ENCODE results near the gene MAP3K9. TPM values are rescaled to one million over a fixed set of nuclear protein-coding genes. Genes with fewer than 3 reads are reported as not detected.

The MAP3K9 gene
- total RNA-seq, 2 experiments from 2014 or later, result 4.2 to 6.4 TPM

DNA sequence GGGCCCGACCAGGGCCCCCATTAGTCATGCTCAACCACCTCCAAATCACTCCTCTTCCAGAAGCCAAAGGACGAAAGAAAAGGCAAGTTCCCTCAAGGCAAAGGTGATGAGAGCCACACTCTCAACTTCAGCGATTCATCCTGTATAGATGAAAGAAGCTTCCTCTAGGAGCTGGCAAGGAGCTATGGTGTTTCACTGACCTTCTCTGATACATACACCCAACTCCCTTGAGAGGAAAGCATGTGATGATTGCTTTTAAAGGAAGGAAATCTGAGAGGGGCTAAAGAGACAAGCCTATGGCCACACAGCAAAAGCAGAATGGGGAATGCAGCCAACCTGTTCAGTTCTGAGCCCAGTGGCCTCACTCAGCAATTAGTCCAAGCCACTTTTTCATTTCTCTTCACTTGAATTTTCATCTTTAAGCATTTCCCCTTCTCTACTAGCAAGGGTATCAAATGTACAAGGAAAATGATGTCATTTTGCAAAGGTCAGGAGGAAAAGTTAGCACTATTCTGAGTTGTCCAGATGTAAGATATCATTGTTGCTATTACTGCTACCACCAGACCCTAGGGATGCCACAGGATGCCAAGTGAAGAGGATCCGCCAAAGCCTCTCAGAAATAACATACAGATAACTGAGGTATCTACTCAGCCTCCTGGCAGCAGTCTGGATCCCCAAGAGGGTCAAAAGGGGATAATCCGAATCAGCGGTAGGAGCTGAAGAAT lies 82.5 kb downstream of the MAP3K9 start:
- H3K79me2 ChIP-seq (ENCODE audit: insufficient read depth, low read depth, low read length), result no peaks in the 10 kb centered on the region
- no peak for DNase-seq (ENCODE audit: low spot score)
- TF ChIP-seq, protein P1, sequence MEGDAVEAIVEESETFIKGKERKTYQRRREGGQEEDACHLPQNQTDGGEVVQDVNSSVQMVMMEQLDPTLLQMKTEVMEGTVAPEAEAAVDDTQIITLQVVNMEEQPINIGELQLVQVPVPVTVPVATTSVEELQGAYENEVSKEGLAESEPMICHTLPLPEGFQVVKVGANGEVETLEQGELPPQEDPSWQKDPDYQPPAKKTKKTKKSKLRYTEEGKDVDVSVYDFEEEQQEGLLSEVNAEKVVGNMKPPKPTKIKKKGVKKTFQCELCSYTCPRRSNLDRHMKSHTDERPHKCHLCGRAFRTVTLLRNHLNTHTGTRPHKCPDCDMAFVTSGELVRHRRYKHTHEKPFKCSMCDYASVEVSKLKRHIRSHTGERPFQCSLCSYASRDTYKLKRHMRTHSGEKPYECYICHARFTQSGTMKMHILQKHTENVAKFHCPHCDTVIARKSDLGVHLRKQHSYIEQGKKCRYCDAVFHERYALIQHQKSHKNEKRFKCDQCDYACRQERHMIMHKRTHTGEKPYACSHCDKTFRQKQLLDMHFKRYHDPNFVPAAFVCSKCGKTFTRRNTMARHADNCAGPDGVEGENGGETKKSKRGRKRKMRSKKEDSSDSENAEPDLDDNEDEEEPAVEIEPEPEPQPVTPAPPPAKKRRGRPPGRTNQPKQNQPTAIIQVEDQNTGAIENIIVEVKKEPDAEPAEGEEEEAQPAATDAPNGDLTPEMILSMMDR (conservative IDR thresholded peaks at IDR 0.05; ENCODE audit: low read length), result no peak
- no peaks in the 10 kb centered on the region for H4K20me1 ChIP-seq (ENCODE audit: insufficient read depth, low read length)
- ChIA-PET CTCF (ENCODE audit: unreplicated experiment) (no interaction called here), POLR2A (no interaction called here)
- no peaks in the 10 kb centered on the region for H3K36me3 ChIP-seq (ENCODE audit: insufficient read depth, low read length)
- H3K27ac ChIP-seq (ENCODE audit: low read depth, low read length, poor library complexity, severe bottlenecking), result no peak overlapping the region
- no peaks in the 10 kb centered on the region for H3K4me1 ChIP-seq (ENCODE audit: insufficient read depth, low read length, poor library complexity, severe bottlenecking)
- no peaks in the 10 kb centered on the region for H3K9me3 ChIP-seq (ENCODE audit: low read length)
- H3K4me3 ChIP-seq (ENCODE audit: low read depth, low read length, poor library complexity, severe bottlenecking), result no peak overlapping the region
- intact Hi-C loops (cut with micrococcal nuclease; ENCODE audit: unreplicated experiment), result no loop called here
- no peaks in the 10 kb centered on the region for H3K9me2 ChIP-seq (ENCODE audit: insufficient read depth, low read length)
- H2AFZ ChIP-seq (ENCODE audit: low read length), result no peak overlapping the region
- no TSS peak for BruUV-seq (replicated peaks)
- no peak overlapping the region for H3K4me2 ChIP-seq (ENCODE audit: low read length)

DNA sequence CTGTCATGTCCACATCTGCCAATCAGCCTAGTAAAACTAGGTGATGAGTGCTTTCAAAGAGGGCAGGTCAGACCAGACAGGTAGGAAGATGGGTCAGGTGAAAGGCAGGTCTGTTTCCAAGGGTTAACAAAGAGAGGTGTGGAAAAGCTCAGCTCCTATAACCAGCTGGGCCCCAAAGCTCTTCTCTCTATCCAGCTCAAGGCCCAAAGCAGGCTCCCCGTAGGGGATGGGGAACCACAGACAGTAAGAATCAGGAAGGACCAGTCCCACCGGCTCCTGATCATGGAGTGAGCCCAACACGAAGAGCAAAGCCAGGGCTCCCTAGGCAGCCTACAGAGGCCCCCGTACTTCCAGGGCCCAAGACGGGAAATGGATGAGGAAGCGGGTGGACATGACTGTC lies 84.4 kb downstream of the MAP3K9 start:
- no peaks in the 10 kb centered on the region for H4K20me1 ChIP-seq (ENCODE audit: insufficient read depth, low read length)
- POLR2A ChIA-PET, result no interaction called here
- H3K27ac ChIP-seq (ENCODE audit: low read depth, low read length, poor library complexity, severe bottlenecking), result no peak overlapping the region
- no peaks in the 10 kb centered on the region for H3K36me3 ChIP-seq (ENCODE audit: insufficient read depth, low read length)
- BruUV-seq (replicated peaks), result no TSS peak
- no peaks in the 10 kb centered on the region for H3K9me2 ChIP-seq (ENCODE audit: insufficient read depth, low read length)
- H3K4me3 ChIP-seq (ENCODE audit: low read depth, low read length, poor library complexity, severe bottlenecking), result no peak overlapping the region
- no peak overlapping the region for H2AFZ ChIP-seq (ENCODE audit: low read length)
- TF ChIP-seq EZH2phosphoT487 (IDR thresholded peaks at IDR 0.05; ENCODE audit: borderline replicate concordance, low read depth, low read length), result no peak
- TF ChIP-seq, protein P1 (conservative IDR thresholded peaks at IDR 0.05; ENCODE audit: low read length), result no peak
- H3K79me2 ChIP-seq (ENCODE audit: insufficient read depth, low read depth, low read length), result no peaks in the 10 kb centered on the region
- no peaks in the 10 kb centered on the region for H3K9me3 ChIP-seq (ENCODE audit: low read length)
- H3K4me1 ChIP-seq (ENCODE audit: insufficient read depth, low read length, poor library complexity, severe bottlenecking), result no peaks in the 10 kb centered on the region
- CTCF ChIA-PET (ENCODE audit: unreplicated experiment), result no interaction called here
- H3K4me2 ChIP-seq (ENCODE audit: low read length), result no peak overlapping the region
- intact Hi-C loops (cut with micrococcal nuclease; ENCODE audit: unreplicated experiment), result no loop called here
- no peak for DNase-seq (ENCODE audit: low spot score)

DNA sequence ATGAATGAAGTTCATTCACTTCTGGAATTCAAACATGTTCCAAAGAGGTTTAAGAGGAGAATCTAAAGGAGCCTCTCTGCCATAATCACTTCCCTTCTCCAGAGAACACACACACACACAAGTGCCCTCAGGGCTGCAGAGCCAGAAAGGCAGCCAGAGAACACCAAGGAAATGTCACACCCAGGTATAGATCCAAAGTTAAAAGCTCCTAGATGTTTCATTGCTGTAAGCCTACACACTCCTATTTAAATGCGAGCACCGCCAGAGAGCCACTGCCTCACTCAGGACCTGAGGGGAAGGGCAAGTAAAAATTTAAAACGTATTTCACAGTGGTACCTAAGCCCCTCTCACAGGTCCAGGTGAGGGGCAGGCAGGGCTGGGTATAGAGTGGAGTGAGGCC lies 85.2 kb downstream of the MAP3K9 start:
- H3K4me3 ChIP-seq (ENCODE audit: low read depth, low read length, poor library complexity, severe bottlenecking), result no peak overlapping the region
- ChIA-PET CTCF (ENCODE audit: unreplicated experiment) (no interaction called here), POLR2A (no interaction called here)
- TF ChIP-seq, protein P1 (conservative IDR thresholded peaks at IDR 0.05; ENCODE audit: low read length), result no peak
- no peak for TF ChIP-seq EZH2phosphoT487 (IDR thresholded peaks at IDR 0.05; ENCODE audit: borderline replicate concordance, low read depth, low read length)
- no peaks in the 10 kb centered on the region for H3K9me3 ChIP-seq (ENCODE audit: low read length)
- no peak overlapping the region for H3K4me2 ChIP-seq (ENCODE audit: low read length)
- no TSS peak for BruUV-seq (replicated peaks)
- H3K79me2 ChIP-seq (ENCODE audit: insufficient read depth, low read depth, low read length), result no peaks in the 10 kb centered on the region
- H3K4me1 ChIP-seq (ENCODE audit: insufficient read depth, low read length, poor library complexity, severe bottlenecking), result no peaks in the 10 kb centered on the region
- H3K27ac ChIP-seq (ENCODE audit: low read depth, low read length, poor library complexity, severe bottlenecking), result no peak overlapping the region
- no peaks in the 10 kb centered on the region for H4K20me1 ChIP-seq (ENCODE audit: insufficient read depth, low read length)
- no peaks in the 10 kb centered on the region for H3K9me2 ChIP-seq (ENCODE audit: insufficient read depth, low read length)
- no peaks in the 10 kb centered on the region for H3K36me3 ChIP-seq (ENCODE audit: insufficient read depth, low read length)
- no peak for DNase-seq (ENCODE audit: low spot score)
- no peak overlapping the region for H2AFZ ChIP-seq (ENCODE audit: low read length)
- intact Hi-C loops (cut with micrococcal nuclease; ENCODE audit: unreplicated experiment), result no loop called here

All from OCI-LY7 (cell line).